Measurements from ENCODE around the gene TNNT3. TPM values are rescaled to one million over a fixed set of nuclear protein-coding genes. Genes with fewer than 3 reads are reported as not detected.

The TNNT3 gene
- polyA plus RNA-seq, 1 experiment: not detected

DNA sequence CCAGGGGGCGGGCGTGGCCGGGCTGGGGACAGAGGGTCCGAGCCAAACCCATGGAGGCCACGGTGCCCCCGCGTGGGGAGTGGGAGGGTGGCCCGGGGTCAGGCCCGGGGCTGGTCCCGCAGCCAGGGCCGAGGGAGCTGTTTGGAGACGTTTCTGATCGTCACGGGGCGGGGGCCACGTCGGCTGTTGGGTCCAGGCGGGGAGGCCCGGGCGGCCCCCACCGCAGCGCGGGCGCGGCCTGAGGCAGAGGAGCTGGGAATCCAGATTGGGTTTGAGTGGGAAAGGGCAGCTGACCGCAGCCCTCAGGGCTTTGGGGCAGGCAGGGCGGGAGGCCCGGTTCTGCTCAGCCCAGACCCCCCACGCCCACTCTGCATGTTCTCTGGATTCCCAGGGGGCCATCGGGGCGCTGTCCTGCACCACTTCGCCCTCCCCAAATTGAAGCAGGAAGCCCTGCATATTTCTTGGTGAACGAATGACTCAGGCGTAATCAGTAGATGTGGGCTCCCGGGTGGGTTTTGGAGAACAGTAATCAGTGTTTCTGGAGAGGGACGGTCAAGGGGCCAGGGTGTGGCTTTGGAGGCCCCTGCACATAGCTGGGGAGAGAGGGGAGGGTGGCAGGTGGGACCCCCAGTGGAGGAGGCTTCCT lies 28.2 kb downstream of the TNNT3 start:
- H3K27ac ChIP-seq (ENCODE audit: low read depth, low read length): no peak overlapping the region
- H3K9me3 ChIP-seq (ENCODE audit: control insufficient read depth, insufficient read depth, low read length): no peaks in the 10 kb centered on the region
- no peaks in the 10 kb centered on the region for H3K27me3 ChIP-seq (ENCODE audit: control insufficient read depth, insufficient read depth, low read length)
- ChIA-PET CTCF (interaction anchor here (0.5 to 4.2 kb wide), 13 partner anchors 9 to 982 kb away, joined by 3 to 33 read pairs (median 4); partner anchors contain the start of gene SYT8), POLR2A (interaction anchor here (0.6 to 1.4 kb wide), 4 partner anchors 59 to 424 kb away, joined by 3 to 8 read pairs (median 4); no protein-coding TSS in a partner anchor)
- DNase-seq (ENCODE audit: low read depth, low spot score): no peak
- H3K4me3 ChIP-seq (ENCODE audit: low read depth, low read length): no peak overlapping the region
- TF ChIP-seq, protein P1, sequence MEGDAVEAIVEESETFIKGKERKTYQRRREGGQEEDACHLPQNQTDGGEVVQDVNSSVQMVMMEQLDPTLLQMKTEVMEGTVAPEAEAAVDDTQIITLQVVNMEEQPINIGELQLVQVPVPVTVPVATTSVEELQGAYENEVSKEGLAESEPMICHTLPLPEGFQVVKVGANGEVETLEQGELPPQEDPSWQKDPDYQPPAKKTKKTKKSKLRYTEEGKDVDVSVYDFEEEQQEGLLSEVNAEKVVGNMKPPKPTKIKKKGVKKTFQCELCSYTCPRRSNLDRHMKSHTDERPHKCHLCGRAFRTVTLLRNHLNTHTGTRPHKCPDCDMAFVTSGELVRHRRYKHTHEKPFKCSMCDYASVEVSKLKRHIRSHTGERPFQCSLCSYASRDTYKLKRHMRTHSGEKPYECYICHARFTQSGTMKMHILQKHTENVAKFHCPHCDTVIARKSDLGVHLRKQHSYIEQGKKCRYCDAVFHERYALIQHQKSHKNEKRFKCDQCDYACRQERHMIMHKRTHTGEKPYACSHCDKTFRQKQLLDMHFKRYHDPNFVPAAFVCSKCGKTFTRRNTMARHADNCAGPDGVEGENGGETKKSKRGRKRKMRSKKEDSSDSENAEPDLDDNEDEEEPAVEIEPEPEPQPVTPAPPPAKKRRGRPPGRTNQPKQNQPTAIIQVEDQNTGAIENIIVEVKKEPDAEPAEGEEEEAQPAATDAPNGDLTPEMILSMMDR (IDR thresholded peaks at IDR 0.05; ENCODE audit: low read depth, low read length): no peak

GRCh38 chr11:1948389-1948788 lies 28.9 kb downstream of the TNNT3 start:
- Histone ChIP-seq H3K4me3 (ENCODE audit: low read depth, low read length) (no peak overlapping the region), H3K27me3 (ENCODE audit: control insufficient read depth, insufficient read depth, low read length) (no peaks in the 10 kb centered on the region), H3K9me3 (ENCODE audit: control insufficient read depth, insufficient read depth, low read length) (no peaks in the 10 kb centered on the region), H3K27ac (ENCODE audit: low read depth, low read length) (no peak overlapping the region)
- DNase-seq (ENCODE audit: low read depth, low spot score): no peak
- POLR2A ChIA-PET: interaction anchor here (1.0 to 1.4 kb wide), 2 partner anchors 58 to 66 kb away, joined by 4 to 8 read pairs; no protein-coding TSS in a partner anchor
- TF ChIP-seq, protein P1 (IDR thresholded peaks at IDR 0.05; ENCODE audit: low read depth, low read length): no peak
- CTCF ChIA-PET: interaction anchor here (0.9 to 4.2 kb wide), 9 partner anchors 41 to 296 kb away, joined by 3 to 33 read pairs (median 4); partner anchors contain the start of gene SYT8

DNA sequence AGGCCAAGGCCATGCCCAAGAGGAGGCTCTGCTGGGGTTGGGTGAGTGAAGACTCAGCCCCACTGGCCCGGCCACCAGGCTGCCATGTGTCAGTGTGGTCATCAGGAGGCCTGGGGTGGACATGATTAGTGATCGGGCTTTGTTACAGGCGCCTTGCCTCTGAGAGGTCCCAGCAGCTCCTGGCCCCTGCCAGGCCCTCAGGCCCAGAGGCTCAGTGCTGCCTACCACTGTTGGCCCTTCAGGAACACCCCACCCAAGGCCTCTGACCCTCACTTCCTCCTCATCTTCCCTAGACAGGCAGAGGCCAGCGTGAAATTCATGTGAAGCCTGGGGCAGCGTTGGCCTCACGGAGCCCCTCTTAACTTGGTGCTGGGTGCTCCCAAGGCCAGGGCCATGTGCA lies 29.8 kb downstream of the TNNT3 start:
- TF ChIP-seq, protein P1 (IDR thresholded peaks at IDR 0.05; ENCODE audit: low read depth, low read length): no peak
- DNase-seq (ENCODE audit: low read depth, low spot score): no peak
- ChIA-PET POLR2A (interaction anchor here (0.7 kb wide), 1 partner anchor 297 kb away, joined by 3 read pairs; no protein-coding TSS in a partner anchor), CTCF (interaction anchor here (0.9 to 4.2 kb wide), 6 partner anchors 50 to 204 kb away, joined by 3 to 33 read pairs (median 4); partner anchors contain the start of gene SYT8)
- H3K9me3 ChIP-seq (ENCODE audit: control insufficient read depth, insufficient read depth, low read length): no peaks in the 10 kb centered on the region
- no peak overlapping the region for H3K27ac ChIP-seq (ENCODE audit: low read depth, low read length)
- H3K27me3 ChIP-seq (ENCODE audit: control insufficient read depth, insufficient read depth, low read length): no peaks in the 10 kb centered on the region
- no peak overlapping the region for H3K4me3 ChIP-seq (ENCODE audit: low read depth, low read length)

DNA sequence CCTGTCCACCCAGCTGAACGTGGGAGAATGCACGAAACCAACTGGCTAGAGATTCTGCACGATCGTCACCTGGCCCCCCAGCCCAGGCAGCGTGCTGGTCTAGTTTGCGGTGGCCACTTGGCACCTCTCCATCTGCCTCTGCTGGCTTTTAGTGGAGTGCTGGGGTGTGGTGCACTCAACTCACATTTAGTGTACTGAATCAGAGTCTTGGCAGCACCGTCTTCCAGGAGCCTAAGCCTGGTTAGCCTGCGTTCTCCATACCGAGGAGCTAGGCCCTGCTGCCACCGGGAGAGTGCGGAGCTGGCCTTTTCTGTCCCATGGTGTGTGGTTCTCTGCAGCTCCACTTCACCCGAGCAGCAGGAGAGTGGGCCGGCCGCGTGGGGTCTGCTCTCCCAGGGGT lies 30.4 kb downstream of the TNNT3 start:
- DNase-seq (ENCODE audit: low read depth, low spot score): no peak
- ChIA-PET POLR2A (interaction anchor here (0.7 kb wide), 1 partner anchor 297 kb away, joined by 3 read pairs; no protein-coding TSS in a partner anchor), CTCF (interaction anchor here (0.7 to 4.2 kb wide), 6 partner anchors 20 to 256 kb away, joined by 3 to 33 read pairs (median 4); partner anchors contain the start of gene SYT8)
- H3K27ac ChIP-seq (ENCODE audit: low read depth, low read length): no peak overlapping the region
- H3K9me3 ChIP-seq (ENCODE audit: control insufficient read depth, insufficient read depth, low read length): no peaks in the 10 kb centered on the region
- H3K27me3 ChIP-seq (ENCODE audit: control insufficient read depth, insufficient read depth, low read length): no peaks in the 10 kb centered on the region
- no peak overlapping the region for H3K4me3 ChIP-seq (ENCODE audit: low read depth, low read length)
- TF ChIP-seq, protein P1 (IDR thresholded peaks at IDR 0.05; ENCODE audit: low read depth, low read length): no peak

Data from AG04450 (cell line).